ENCODE measurements around the gene OR5H2. TPM values are rescaled to one million over a fixed set of nuclear protein-coding genes. Genes with fewer than 3 reads are reported as not detected.

The OR5H2 gene
- total and polyA plus RNA-seq, 10 of the 15 experiments (the other 5 are each of a cell fraction or from before 2014, with no cell fraction given): 1.7 TPM; not detected in 9

DNA sequence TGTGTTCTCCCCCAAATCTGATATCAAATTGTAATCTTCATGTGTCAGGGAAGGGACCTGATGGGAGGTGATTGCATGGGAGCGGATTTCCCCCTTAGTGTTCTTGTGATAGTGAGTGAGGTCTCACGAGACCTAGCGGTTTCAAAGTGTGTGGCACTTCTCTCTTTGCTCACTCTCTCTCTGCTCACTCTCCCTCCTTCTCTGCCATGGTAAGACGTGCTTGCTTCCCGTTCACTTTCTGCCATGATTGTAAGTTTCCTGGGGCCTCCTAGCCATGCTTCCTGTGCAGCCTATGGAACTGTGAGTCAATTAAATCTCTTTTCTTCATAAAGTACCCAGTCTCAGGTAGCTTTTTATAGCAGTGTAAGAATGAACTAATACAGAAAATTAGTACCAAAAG, 48.8 kb upstream of the OR5H2 start (continued):
- TF ChIP-seq, protein P1, sequence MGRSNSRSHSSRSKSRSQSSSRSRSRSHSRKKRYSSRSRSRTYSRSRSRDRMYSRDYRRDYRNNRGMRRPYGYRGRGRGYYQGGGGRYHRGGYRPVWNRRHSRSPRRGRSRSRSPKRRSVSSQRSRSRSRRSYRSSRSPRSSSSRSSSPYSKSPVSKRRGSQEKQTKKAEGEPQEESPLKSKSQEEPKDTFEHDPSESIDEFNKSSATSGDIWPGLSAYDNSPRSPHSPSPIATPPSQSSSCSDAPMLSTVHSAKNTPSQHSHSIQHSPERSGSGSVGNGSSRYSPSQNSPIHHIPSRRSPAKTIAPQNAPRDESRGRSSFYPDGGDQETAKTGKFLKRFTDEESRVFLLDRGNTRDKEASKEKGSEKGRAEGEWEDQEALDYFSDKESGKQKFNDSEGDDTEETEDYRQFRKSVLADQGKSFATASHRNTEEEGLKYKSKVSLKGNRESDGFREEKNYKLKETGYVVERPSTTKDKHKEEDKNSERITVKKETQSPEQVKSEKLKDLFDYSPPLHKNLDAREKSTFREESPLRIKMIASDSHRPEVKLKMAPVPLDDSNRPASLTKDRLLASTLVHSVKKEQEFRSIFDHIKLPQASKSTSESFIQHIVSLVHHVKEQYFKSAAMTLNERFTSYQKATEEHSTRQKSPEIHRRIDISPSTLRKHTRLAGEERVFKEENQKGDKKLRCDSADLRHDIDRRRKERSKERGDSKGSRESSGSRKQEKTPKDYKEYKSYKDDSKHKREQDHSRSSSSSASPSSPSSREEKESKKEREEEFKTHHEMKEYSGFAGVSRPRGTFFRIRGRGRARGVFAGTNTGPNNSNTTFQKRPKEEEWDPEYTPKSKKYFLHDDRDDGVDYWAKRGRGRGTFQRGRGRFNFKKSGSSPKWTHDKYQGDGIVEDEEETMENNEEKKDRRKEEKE (IDR thresholded peaks at IDR 0.05): peak; percentile 6; the same call in 1 of the 2 replicates
- peak; percentile 12 for TF ChIP-seq RELA (IDR thresholded peaks at IDR 0.05; ENCODE audit: borderline replicate concordance, partially characterized antibody)
- TF ChIP-seq MTA2 (IDR thresholded peaks at IDR 0.05; ENCODE audit: low read depth): peak; percentile 62; the same call in 1 of the 2 replicates
- no peak for TF ChIP-seq SIX5 (IDR thresholded peaks at IDR 0.05; ENCODE audit: low read depth, low read length, severe bottlenecking)
- TF ChIP-seq RAD21 (IDR thresholded peaks at IDR 0.05; ENCODE audit: insufficient read depth, low read depth, low read length): no peak
- no peak for TF ChIP-seq ATF2 (IDR thresholded peaks at IDR 0.05; ENCODE audit: low read length)
- TF ChIP-seq ZNF687 (IDR thresholded peaks at IDR 0.05): peak; percentile 69; the same call in 1 of the 2 replicates
- TF ChIP-seq SMAD1 (IDR thresholded peaks at IDR 0.05; ENCODE audit: low read depth, partially characterized antibody): peak; percentile 59
- no peak for TF ChIP-seq ZNF24 (IDR thresholded peaks at IDR 0.05)
- TF ChIP-seq POLR2A (IDR thresholded peaks at IDR 0.05; ENCODE audit: low read depth, low read length): no peak
- no peak for TF ChIP-seq NR2C1 (IDR thresholded peaks at IDR 0.05)
- TF ChIP-seq IKZF1 (conservative IDR thresholded peaks at IDR 0.05): peak; percentile 63
- TF ChIP-seq, protein P2, sequence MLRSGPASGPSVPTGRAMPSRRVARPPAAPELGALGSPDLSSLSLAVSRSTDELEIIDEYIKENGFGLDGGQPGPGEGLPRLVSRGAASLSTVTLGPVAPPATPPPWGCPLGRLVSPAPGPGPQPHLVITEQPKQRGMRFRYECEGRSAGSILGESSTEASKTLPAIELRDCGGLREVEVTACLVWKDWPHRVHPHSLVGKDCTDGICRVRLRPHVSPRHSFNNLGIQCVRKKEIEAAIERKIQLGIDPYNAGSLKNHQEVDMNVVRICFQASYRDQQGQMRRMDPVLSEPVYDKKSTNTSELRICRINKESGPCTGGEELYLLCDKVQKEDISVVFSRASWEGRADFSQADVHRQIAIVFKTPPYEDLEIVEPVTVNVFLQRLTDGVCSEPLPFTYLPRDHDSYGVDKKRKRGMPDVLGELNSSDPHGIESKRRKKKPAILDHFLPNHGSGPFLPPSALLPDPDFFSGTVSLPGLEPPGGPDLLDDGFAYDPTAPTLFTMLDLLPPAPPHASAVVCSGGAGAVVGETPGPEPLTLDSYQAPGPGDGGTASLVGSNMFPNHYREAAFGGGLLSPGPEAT (IDR thresholded peaks at IDR 0.05; ENCODE audit: low read depth): peak; percentile 71
- TF ChIP-seq CHD2 (IDR thresholded peaks at IDR 0.05; ENCODE audit: borderline replicate concordance, low read depth, low read length): peak; percentile 74
- no peak for TF ChIP-seq USF1 (IDR thresholded peaks at IDR 0.05; ENCODE audit: borderline replicate concordance, extremely low read length, insufficient read depth, low read depth, low read length)
- TF ChIP-seq CHD1 (IDR thresholded peaks at IDR 0.05; ENCODE audit: low read depth, low read length): no peak
- TF ChIP-seq MYB (IDR thresholded peaks at IDR 0.05; ENCODE audit: borderline replicate concordance, low read depth, low read length): no peak
- no peak for TF ChIP-seq POLR2AphosphoS2 (IDR thresholded peaks at IDR 0.05; ENCODE audit: low read depth, low read length)

Measured in GM12878 (cell line).